GM15510 (cell line): Measurements from ENCODE around the gene WSCD1.

Experiments
- POLR2A ChIP-seq: IDR thresholded peaks from 3 replicates; pipeline ENCODE4 v1.6.1; 2011; ENCODE audit warnings: borderline replicate concordance; ENCODE audit not compliant: insufficient read length; ENCODE audit errors: extremely low read depth

Gene WSCD1

DNA sequence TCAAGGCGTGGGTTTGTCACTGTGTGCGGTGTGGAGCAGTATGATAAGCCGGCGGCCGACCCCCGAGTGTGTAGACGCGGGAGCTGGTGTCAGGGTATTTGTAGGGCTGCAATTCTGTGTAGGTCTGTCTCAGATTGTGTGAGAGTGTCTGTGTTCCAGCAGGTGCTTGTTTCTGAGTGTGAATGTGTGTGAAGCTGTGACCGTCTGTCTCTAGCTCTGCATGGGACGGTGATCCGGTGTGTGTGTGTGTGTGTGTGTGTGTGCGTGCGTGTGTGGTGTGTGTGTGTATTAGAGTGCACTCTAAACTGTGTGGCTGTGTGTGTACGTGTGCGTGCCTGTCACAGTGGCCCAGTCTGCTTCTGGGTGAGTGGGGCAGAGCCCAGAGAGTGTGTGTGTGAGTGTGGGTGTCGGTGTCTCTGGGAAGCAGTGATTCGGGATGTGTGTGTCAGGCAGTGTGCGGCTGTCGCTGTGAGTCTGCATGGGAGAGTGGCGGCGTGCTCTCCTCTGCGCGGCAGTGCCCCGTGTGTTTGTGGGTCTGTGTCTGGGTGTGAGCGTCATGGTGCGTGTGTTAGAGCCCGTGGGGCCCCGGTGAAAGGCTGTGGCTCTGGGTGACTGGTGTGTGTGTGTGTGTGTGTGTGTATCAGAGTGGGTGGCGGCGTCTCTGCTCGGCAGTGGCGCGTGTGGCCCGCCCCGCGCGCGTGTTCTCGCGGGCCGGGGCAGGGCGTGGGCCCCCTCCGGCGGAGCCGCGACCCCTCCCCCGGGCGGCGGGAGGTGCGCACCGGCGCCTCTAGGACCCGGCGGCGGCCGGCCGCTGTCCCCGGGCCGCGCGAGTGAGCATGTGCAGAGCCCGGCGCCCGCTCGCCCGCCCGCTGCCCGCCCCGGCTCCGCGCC lies at the start of gene WSCD1:
Gene WSCD1, plus strand, starts transcription at position 841 of the 891 bp plus-strand sequence. CDS start 10,280 bp downstream, outside the sequence.
- no peak for TF ChIP-seq POLR2A

DNA sequence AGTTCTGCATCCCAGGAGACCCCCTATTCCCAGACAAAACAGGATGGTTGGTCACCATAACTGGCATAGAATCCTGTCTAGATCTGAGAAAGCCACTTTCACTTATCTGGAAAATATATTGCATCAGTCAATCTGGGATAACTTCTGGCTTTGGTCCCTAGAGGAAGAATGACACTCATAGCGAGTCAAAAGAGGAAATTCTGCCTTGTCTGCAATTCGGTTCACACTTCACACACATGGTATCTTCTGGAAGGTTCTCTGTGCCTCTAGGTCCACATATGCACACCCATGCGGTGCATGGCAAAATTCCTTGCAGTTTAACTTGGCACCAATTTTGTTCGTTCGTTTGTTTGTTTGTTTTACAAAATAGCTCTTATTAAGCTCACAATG lies 49.2 kb upstream of the WSCD1 start:
- TF ChIP-seq POLR2A, result no peak

DNA sequence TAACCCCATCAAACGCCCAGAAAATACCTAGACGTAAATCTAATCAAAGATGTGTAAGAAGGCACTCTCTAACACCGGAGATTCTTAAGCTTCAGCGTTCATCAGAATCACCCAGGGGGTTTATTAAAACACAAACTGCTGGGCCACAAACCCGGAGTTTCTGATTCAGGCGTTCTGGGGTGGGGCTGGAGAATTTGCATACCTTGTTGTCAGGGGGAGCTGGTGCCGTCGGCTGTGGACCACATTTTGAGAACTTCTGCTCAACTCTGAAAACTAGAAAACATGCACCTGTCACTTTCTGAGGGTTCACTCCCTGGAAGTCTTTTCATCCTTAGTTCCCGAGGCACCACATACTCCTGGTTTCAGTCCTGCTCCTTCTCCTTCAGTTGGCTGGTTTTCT lies 48.6 kb upstream of the WSCD1 start:
- no peak for TF ChIP-seq POLR2A

DNA sequence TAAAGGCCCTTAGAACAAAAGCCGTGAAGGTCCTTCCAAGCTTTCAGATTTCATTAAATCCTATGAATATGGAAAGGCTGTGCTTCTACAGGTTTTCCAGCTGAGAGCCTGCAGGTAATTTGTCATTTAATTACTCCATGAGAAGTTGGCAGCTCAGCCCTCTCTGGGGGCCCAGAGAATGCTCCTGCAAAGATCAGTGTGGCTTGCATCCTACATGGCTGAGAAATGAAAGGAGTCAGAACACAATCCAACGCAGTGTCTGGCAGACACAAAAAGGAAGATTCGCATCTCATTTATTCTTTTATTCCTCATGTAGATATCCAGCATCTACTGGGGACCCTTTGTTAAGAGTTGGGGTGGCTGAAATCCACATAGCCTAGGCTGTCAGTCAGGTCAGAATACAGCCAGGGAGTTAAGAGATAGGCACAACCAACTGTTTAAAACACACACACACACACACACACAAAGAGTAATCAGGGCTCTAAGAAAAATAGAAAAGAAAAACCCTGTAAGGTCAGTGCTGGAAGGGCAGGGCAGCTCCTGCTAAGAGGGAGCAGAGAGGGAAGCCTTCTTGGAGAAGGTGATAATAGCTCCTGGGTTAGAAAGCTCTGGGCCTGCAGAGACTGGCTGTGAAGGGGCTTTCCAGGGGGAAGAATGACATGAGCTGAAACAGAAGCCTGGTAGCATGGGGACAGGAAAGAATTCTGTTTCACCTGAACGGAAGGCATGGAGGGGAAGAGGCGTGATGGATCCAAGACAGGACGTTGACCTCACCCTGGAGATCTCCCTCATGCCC lies 46.9 kb upstream of the WSCD1 start:
- no peak for TF ChIP-seq POLR2A

DNA sequence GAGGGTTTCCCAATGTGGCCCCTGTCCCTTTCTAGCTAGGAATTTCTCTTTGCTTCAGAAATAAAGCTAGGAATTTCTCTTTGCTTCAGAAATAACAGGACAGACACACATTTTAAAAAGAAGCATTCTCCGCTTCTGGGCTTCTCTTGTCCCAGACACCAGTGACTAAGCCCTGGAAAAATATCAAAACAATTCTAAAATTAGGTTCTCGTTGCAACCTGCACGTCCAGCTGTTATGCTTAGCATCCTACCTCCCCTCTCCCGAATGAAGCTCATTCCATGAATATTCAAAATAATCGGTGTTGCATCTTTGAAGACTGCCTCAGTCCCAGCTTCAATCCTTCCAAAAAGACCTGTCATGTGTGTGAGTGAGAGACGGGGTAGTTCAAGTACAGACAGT lies 45.6 kb upstream of the WSCD1 start:
- no peak for TF ChIP-seq POLR2A

DNA sequence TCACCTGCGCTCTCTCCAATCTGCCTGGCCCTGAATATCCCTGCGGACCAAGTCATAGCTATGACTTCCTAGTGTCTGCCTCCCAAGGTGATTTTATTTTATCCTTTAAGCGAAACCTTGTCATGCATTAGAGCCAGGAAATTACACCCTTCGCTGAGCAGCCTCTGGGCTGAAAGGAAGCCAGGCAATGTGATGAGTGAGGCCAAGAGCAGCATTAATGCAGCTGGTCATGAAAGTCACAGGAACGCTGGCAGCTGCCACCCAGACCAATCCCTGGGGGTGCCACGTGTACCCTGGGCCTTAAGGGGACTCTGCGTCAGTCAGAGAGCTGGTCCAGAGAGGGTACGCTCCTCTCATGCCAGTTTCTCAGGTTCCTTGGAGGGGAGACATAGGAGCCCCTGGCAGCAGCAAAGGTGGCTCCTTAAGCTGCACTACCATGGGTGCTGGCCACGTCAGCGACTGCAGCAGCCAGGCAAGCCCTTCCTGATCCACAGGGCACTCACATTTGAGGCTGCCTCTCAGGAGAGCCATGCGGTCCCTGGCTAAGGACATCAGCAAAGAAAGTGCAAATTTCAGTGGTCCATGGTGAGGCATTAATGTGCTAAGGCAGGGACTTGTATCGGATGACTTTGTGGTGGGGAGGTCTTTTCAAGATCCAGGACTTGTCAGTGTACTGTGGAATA lies 42.7 kb upstream of the WSCD1 start:
- TF ChIP-seq POLR2A, result no peak

DNA sequence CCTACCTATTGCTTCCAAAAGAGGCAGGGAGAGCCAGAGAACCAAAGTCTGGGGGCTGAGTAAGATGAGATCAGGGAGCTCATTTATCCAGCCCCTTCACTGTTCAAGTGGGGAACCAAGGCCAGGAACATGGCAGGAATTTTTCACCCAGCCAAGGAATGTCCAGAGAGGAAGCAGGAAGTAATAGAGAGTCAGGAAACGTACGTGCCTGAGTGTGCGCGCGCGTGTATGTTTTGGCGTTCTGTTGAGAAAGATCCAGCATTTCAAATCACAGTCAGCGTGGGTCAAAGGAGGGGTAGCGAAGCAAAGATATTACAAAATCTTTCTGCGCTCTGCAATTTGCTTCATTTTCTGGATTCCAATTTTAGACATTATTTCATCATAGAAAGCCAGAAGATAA lies 41.9 kb upstream of the WSCD1 start:
- no peak for TF ChIP-seq POLR2A

DNA sequence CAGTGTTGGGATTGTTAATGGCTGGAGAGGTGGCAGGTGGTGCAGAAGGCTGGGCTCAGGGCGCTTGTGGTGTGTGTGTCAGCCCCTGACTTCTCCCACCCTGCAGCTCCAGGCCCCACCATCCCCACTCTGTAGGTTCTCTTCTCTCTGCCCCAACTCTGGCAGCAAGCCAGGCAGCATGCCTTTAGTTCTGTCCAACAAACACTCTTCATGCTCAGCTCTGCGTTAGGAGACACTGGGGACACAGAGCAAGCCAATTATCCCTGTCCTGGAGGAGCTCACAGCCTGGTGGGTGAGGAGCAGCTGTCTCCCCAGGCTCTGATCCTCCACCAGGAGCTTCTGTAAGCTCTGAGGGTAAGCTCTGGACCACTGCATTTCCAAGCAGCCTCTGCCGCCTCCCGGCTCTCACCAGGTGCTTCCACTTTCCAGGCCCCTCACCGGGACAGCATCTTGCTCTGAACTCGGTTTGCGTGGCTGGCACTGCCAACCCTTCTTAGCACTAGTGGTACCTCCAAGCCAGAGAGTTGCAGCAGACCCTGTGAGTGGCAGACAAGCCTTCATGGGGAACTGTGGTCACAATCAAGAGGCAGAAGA lies 34.3 kb upstream of the WSCD1 start:
- TF ChIP-seq POLR2A, result no peak

DNA sequence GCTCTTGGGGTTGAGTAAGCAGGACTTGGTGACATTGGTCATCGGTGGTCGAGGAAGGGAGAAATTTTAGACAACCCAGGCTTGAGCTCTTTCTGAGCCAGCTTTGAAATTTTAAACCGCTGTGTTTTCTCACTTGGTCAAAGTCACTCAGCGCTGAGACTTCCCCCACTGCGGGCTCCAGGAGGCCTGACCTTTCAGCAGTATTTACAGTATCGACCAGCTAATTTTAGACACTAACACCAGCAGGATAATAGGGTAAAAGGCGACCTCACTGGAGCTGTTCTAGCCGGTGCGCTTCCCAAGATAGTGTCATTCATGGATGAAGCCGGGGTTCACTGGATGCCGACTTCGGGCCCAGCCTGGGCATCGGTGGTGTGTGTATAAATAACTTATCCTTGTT lies 29.7 kb upstream of the WSCD1 start:
- TF ChIP-seq POLR2A, result no peak

DNA sequence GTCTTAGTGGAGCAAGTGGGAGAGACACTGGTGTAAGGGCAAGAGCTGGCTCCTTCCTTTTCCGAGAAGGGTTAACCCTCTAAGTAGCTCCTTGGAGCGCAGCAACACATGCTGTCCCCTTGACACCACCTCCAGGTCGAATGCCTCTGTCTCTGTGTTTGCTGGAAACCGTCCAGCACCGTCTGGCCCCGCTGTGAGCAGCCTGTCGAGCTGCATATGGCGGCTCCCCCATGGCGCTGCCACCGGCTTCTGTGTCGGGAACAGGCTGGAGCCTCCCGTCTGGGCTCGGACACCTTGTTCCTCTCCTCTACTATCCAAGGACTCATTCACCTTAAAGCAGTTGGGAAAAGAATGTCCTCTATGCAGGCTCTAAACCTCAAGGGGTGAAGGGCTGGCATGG lies 28.9 kb upstream of the WSCD1 start:
- TF ChIP-seq POLR2A, result no peak

DNA sequence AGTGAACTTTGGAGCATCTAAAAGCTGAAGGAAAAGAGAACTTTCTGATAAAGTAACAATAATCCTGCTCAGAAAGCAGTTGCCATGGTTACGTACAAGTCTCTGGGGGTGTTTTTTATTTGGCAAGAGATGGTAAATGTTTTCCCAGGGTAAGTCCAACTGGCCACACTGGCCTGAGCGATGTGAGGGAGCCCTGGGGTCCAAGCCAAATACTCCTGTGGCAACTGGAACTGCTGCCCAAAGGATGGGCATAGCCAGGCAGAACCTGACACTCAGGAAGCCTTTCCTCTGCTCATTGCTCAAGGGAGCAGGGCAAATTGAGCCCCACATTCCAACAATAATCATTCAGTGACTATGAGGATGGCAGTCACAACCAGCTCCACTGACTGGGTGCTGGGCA lies 26.8 kb upstream of the WSCD1 start:
- no peak for TF ChIP-seq POLR2A

DNA sequence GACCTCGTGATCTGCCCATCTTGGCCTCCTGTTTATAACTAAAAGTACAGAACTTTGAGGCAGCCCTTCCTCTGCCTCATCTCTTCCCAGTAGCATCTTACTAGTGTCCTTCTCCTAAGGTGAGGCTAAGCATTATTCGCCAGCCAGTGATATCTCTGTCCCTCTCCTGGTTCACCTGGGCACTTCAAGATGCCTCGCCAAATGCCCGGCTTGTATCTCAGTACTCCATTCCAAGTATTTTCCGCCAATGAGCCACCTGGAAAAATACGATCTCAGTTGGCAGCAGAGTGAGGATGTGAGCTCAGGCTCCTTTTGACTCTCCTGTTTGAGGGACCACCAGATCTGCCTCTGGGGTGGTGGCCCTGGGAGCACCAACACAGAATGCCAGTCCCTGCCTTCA lies 25.9 kb upstream of the WSCD1 start:
- no peak for TF ChIP-seq POLR2A

DNA sequence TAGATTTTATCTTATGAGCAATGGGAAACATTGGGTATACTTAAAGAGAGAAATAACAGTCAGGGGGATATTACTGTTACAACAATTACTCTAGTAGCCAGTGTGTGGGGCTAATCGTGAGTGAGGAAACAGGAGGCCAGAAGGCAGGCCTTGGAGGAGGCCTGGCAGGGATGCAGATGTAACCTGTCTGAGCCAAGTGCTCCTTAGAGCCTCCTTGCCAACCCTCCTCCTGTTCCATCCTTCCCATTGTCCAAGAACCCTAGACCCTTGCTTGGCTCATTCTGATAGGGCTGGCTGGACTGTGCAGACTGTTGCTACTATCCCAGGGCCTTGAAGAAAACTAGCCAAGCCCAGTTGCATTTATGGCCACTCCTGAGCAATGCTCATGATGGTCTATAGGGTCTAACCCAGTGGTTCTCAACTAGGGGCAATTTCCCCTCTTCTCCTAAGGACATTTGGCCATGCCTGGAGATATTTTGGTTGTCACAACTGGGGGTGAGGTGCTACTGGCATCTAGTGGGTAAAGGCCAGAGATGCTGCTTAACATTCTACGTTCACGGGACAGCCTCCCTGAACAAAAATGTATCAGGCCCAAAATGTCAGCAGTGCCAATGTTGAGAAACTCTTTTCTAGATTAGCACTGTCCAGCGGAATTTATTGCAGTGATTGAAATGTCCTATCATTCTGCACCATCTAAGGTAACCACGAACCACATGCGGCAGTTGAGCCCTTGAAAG lies 24.4 kb upstream of the WSCD1 start:
- TF ChIP-seq POLR2A, result no peak

DNA sequence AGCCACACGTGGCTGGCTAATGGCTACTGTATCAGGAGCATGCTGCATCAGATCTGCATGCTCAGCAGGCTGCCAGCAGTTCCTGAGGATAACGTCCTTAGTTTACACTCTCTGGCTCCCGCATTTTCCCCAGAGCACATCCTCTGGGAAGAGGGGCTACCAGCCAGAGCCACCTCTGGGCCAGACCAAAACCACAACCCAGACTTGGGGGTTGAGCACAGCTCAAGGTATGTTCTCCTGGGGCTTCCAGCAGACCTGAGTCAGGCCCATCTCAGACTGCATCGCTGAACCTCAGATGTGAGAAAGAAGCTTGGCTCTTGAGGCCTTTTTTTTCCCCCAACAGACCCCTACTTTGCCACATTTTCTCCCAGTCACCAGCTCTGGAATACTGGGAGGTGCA lies 23.7 kb upstream of the WSCD1 start:
- no peak for TF ChIP-seq POLR2A

DNA sequence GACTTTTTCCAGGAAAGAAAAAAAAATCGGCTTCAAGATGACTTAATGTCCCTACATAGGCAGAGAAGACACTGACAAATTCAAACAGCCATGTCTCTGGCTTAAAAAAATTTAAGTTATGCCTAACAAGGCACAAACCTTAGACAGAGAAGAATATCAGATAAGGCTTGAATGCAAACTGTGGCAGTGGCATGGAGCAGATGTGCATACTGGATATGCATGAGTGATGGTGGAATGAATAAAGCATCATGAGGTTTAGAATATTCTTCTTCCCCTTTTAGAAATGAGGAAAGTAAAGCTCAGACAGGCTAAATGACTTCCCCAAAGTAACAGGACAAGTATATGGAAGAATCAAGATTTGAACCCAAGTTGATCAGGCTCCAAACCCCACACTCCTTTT lies 23.2 kb upstream of the WSCD1 start:
- TF ChIP-seq POLR2A, result no peak

DNA sequence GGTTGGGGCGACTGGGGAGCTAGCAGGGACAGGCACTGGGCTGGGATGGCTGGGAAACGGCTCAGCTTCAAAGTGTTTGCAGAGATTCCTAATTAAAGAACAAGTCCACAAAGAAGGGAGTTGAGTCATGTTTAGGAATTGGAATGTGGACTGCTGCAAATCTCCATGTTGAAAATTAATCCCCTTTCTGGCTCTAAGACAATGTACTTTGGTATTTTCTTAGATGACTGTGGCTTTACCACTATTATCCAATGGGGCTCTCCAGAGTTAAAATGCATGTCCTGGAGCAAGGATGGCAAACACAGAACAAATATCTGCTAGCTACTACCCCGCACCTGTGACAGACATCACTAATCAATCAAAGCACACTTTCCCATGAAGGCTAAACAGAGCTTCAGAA lies 22.2 kb upstream of the WSCD1 start:
- no peak for TF ChIP-seq POLR2A
